PFSK-1 (cell line): ENCODE data around the gene NOXA1.

Source experiments
- FOXP2 ChIP-seq: optimal IDR thresholded peaks from 2 replicates; pipeline ENCODE3; 2011; ENCODE audit warnings: borderline replicate concordance, control low read depth, inconsistent platforms; ENCODE audit not compliant: insufficient read depth; ENCODE audit errors: extremely low read length, extremely low read depth
- POLR2AphosphoS5 ChIP-seq: IDR thresholded peaks from 2 replicates; pipeline ENCODE4 v1.6.1; 2012; ENCODE audit warnings: low read depth, mild to moderate bottlenecking, control low read depth, low read length, moderate library complexity
- REST ChIP-seq, 2 experiments: IDR thresholded peaks; 2 replicates each; pipeline versions ENCODE4 v1.6.1 to v1.8.0; 2011 to 2012; ENCODE audit warnings: low read depth in 2 of 2, low read length in 2 of 2, control low read depth in 1 of 2, inconsistent platforms in 1 of 2, mild to moderate bottlenecking in 1 of 2, moderate library complexity in 1 of 2; ENCODE audit not compliant: insufficient read depth in 1 of 2
- SIN3A ChIP-seq: IDR thresholded peaks from 2 replicates; pipeline ENCODE4 v1.6.1; 2012; ENCODE audit warnings: mild to moderate bottlenecking, low read length, moderate library complexity, borderline replicate concordance; ENCODE audit not compliant: insufficient read depth
- TAF1 ChIP-seq: IDR thresholded peaks from 2 replicates; pipeline ENCODE4 v1.6.1; 2012; ENCODE audit warnings: low read length, control low read depth, borderline replicate concordance; ENCODE audit not compliant: insufficient read depth

Gene NOXA1

DNA sequence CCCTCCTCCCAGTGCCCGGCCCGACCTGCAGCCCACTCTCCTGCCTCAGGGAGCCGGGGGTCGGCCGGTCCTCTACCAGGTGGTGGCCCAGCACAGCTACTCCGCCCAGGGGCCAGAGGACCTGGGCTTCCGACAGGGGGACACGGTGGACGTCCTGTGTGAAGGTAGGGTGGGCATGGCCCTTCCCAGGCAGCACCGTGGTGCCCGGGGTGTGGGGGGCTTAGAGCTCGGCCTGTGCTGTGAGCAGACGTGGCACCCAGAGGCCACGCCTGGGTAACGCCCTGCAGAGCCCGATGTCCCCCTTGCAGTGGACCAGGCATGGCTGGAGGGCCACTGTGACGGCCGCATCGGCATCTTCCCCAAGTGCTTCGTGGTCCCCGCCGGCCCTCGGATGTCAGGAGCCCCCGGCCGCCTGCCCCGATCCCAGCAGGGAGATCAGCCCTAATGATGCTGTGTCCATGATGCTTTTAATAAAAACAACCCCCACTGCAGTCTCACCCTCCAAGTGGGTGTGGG lies 10.8 kb downstream of the NOXA1 start:
- TF ChIP-seq POLR2AphosphoS5, result no peak
- TF ChIP-seq TAF1, result no peak
- no peak for TF ChIP-seq SIN3A
- TF ChIP-seq FOXP2, result no peak
- TF ChIP-seq REST (IDR thresholded peaks at IDR 0.05; ENCODE audit: insufficient read depth in 1 of 2, low read depth in 2 of 2, low read length in 2 of 2), result no peak

DNA sequence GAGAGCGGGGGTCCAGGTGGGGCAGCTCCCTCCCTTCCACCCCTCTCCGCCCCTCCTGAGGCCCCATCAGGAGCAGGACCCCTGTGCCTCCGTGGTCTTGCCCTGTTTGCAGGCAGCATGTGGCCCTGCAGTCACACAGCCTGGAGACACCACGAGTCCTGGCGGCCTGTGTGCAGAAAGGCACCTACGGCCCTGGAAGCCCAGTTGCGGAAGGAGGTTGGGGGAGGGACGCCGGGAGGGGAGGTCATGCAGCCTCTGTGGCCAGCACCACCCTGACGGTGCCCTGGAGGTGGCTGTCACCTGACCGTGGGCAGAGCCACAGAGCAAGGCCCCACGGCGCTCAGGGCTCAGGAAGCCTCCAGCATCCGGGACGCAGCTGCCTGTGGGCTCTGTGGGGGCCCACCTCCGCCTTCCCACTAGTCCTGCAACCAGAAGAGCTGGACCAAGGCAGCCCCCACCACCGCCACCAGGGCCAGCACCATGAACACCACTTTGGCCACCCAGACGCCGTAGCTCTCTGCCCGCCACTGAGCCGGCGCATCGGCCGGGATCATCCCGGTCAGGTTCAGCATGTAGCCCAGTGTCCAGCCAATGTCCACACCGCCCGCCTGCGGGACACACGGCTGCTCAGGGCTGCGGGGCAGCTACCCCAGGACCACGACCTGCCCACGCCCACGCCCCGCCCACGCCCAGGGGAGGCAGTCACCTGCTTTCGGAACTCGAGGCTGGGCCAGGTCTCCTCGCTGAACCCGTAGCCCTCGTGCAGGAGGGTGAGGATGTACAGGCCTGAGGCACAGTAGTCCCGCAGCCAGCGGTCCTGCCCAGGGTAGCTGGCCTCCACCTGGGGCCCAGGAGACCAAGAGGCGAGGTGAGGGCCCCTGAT lies 11.5 kb downstream of the NOXA1 start:
- TF ChIP-seq FOXP2, result no peak
- no peak for TF ChIP-seq POLR2AphosphoS5
- TF ChIP-seq SIN3A, result no peak
- TF ChIP-seq TAF1, result no peak
- TF ChIP-seq REST (IDR thresholded peaks at IDR 0.05; ENCODE audit: insufficient read depth in 1 of 2, low read depth in 2 of 2, low read length in 2 of 2), result no peak

- TF ChIP-seq SIN3A, result no peak
- no peak for TF ChIP-seq TAF1
- no peak for TF ChIP-seq FOXP2
- no peak for TF ChIP-seq REST (IDR thresholded peaks at IDR 0.05; ENCODE audit: insufficient read depth in 1 of 2, low read depth in 2 of 2, low read length in 2 of 2)
- TF ChIP-seq POLR2AphosphoS5, result no peak
Observed at GRCh38 chr9:137435381-137435891, 12.2 kb downstream of the NOXA1 start.

DNA sequence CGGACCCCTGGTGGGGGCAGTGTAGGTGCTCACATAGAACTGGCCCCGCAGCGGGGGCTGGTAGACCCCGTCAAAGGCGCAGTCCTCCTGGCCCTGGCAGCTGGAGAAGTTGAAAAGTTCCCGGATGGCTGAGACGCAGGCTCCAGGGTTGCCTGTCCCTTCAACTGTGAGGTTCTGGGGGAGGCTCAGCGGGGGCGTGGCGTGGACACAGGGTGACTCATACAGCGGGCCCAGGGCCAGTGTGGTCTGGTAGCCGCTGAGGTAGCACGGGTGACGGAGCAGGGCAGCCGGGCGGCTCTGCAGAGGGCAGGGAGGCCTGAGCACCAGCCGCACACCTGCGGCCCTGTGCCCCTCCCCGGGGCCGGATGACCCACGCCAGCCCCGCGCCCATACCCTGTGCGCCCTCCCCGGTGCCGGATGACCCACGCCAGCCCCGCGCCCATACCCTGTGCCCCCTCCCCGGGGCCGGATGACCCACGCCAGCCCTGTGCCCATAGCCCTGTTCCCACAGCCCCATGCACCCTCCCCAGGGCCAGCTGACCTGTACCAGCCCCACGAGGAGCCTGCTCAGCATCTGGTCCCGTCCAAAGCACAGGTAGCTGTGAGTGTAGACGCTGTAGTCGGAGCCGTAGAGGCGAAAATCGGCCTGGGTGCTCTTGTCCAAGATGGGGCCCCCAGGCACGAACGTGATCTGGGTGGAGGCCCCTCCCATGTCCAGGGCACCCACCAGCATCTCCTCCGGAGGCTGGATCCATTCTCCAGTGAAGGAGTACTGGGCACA lies 13.0 kb downstream of the NOXA1 start:
- TF ChIP-seq REST (IDR thresholded peaks at IDR 0.05; ENCODE audit: insufficient read depth in 1 of 2, low read depth in 2 of 2, low read length in 2 of 2), result no peak
- TF ChIP-seq POLR2AphosphoS5, result no peak
- no peak for TF ChIP-seq TAF1
- no peak for TF ChIP-seq FOXP2
- TF ChIP-seq SIN3A, result no peak
